Subcutaneous preadipocyte (primary cell): Measurements from ENCODE around the gene CKAP2L. TPM values are rescaled to one million over a fixed set of nuclear protein-coding genes. Genes with fewer than 3 reads are reported as not detected.

ENCODE experiments used
- total RNA-seq: library from RNA; depleted of rRNA; stranded (reverse); fragments of >200 nt; gene quantifications from 2 replicates; pipeline ENCODE4 v1.2.3, GENCODE V29; 2012

The CKAP2L gene
- total RNA-seq = 8.5 and 16.8 TPM in 2 replicates

GRCh38 chr2:112764071-112765044, at the start of gene CKAP2L:
TSS of gene CKAP2L (minus strand) at chr2:112764609. CDS start at chr2:112764598, 11 bp downstream.

DNA sequence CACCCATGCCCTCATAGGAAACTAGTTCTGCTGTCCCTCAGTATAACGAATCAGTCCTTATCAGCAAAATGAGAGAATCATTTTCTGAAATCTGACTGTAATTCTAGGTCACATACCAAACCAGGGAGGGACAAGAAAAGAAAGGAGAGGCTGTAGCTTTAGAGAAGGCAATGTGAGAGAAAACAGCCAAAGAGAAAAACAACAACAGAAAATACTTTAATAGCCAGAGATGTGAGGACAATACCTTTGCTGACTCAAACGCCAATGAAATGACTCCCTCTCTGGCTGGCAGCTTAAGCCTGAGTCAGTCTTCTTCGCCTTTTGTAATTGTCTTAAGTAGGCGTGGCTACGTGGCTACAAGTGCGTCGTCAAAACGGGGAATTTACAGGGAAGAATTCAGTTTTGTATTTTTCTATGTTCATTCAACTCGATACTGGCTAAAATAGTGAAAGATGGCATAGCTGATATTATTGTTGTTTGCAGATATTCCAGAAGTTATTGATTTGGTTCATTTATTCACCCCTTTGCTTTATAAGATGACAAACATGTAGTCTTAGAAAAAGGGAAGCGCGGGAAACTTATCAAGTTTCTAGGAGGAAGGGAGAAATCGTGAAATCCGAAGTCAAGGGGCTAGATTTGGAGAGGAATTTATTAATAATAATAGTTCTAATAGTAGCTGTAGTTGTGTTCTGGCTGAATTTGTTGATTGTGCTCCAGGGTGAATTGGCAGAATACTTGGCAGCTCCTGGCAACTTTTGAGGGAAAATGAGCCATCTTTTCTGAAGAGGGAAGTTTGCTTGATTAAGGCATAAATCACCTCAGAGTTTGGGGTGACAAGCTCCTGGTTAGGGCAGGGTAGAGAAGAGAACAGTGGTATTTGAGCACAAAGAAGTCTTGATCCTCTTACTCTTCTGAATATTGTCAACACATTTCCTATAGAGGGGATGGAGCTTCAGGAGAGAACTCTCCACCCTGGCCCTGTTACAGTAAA, 20.1 kb upstream of the CKAP2L start, which contains the start of gene IL1A:
Gene IL1A (minus strand): TSS at position 295 of the 991 bp plus-strand sequence. CDS start 723 bp downstream, outside the sequence.

GRCh38 chr2:112720785-112721184, 43.6 kb downstream of the CKAP2L start, which contains the start of gene NT5DC4:
TSS of gene NT5DC4 (plus strand) at chr2:112721020. CDS start at chr2:112721080, 60 bp downstream.

Other genes with a start within 250 kb of the CKAP2L start
- 25.4 and 33.2 TPM in 2 replicates for gene POLR1B, start 222.1 kb downstream of the CKAP2L start, total RNA-seq
- 8.4 and 8.8 TPM in 2 replicates for gene CHCHD5, start 180.0 kb downstream of the CKAP2L start, total RNA-seq
- 92.6 and 160 TPM in 2 replicates for gene SLC20A1, start 118.7 kb downstream of the CKAP2L start, total RNA-seq
- gene NT5DC4, start 43.6 kb downstream of the CKAP2L start, total RNA-seq = not detected in 2 replicates
- not detected in 2 replicates for gene IL1A, start 19.9 kb upstream of the CKAP2L start, total RNA-seq
- 0.20 and 0.37 TPM in 2 replicates for gene IL1B, start 72.2 kb upstream of the CKAP2L start, total RNA-seq
- gene IL37, start 146.6 kb upstream of the CKAP2L start, total RNA-seq = not detected in 2 replicates
- gene IL36G, start 213.4 kb upstream of the CKAP2L start, total RNA-seq = not detected in 2 replicates
- not detected in 2 replicates for gene IL36A, start 240.8 kb upstream of the CKAP2L start, total RNA-seq